GM12864 (cell line): ENCODE data around the gene ZNF133.
"Not testable (repeated sequence)": the region's sequence is repeated elsewhere in the genome, so short reads cannot be mapped to it uniquely, and the experiment has no call there.

Experiments
- DNase-seq: peaks from one replicate; pipeline ENCODE4 v3.0.0-alpha.2; 2011; ENCODE audit warnings: low read depth
- H3K4me3 ChIP-seq: 2 replicates; pipeline ENCODE4 v1.5.1; 2011; ENCODE audit warnings: mild to moderate bottlenecking, low read depth, low read length, control low read depth
- CTCF ChIP-seq: IDR thresholded peaks from 2 replicates; pipeline ENCODE4 v1.5.1; 2011; ENCODE audit warnings: low read depth, mild to moderate bottlenecking, moderate library complexity, low read length, control low read depth, inconsistent platforms; ENCODE audit errors: missing control alignments

Gene ZNF133

GRCh38 chr20:18321976-18322950 lies 33.9 kb downstream of the ZNF133 start:
- TF ChIP-seq CTCF, result no peak
- DNase-seq, result no peak
- H3K4me3 ChIP-seq, result no peak overlapping the region

- no peak for DNase-seq
- no peak overlapping the region for H3K4me3 ChIP-seq
- TF ChIP-seq CTCF, result no peak
Observed at GRCh38 chr20:18323705-18324104, 35.4 kb downstream of the ZNF133 start.

- H3K4me3 ChIP-seq, result no peak overlapping the region
- no peak for TF ChIP-seq CTCF
- DNase-seq, result no peak
Observed at GRCh38 chr20:18324596-18325089, 36.3 kb downstream of the ZNF133 start.

GRCh38 chr20:18326990-18327389 lies 38.7 kb downstream of the ZNF133 start:
- TF ChIP-seq CTCF, result no peak
- H3K4me3 ChIP-seq, result no peak overlapping the region

GRCh38 chr20:18331694-18332093 lies 43.4 kb downstream of the ZNF133 start:
- no peak overlapping the region for H3K4me3 ChIP-seq
- DNase-seq, result no peak
- TF ChIP-seq CTCF, result no peak

More at GRCh38 chr20:18326990-18327389, 38.7 kb downstream of the ZNF133 start:
- DNase-seq, result no peak

- not testable (repeated sequence) for DNase-seq, H3K4me3 ChIP-seq
Observed at GRCh38 chr20:18349749-18350148, 61.4 kb downstream of the ZNF133 start.

- TF ChIP-seq CTCF, result no peak
- DNase-seq, result no peak
- H3K4me3 ChIP-seq, result no peak overlapping the region
Observed at GRCh38 chr20:18359854-18360253, 71.5 kb downstream of the ZNF133 start.
